Right ventricle myocardium inferior (tissue), 1 donor: ENCODE data around the gene GFI1. TPM values are rescaled to one million over a fixed set of nuclear protein-coding genes. Genes with fewer than 3 reads are reported as not detected.
"Not testable (repeated sequence)": the region's sequence is repeated elsewhere in the genome, so short reads cannot be mapped to it uniquely, and the experiment has no call there.

ENCODE experiments used
- ATAC-seq: fragments of 200-7000 bp; cut with Tn5 transposase; one replicate; pipeline ENCODE4 v1.9.1; 2020; ENCODE audit warnings: mild to moderate bottlenecking, moderate library complexity
- DNase-seq: peaks from one replicate; pipeline ENCODE4 v3.0.0; 2021; ENCODE audit errors: missing footprints
- intact Hi-C: fragments of 100-400 bp; cut with DNase I; formaldehyde crosslinking; loops from one replicate; pipeline ENCODE4 v1.11.0; 2022
- total RNA-seq: library from RNA; stranded (reverse); fragmentation: NEBNext Ultra II Directional; extraction: Animal tissue kit (Norgen Biotek cat#: 25700); gene quantifications from one replicate; pipeline ENCODE4 v1.2.1, GENCODE V29; 2021
- donor health status: DM: no; HTN: yes; CAD: no; lungs with severe emphysema.

The GFI1 gene
- total RNA-seq, 1 donor from 2014 or later = 0.08 TPM

DNA sequence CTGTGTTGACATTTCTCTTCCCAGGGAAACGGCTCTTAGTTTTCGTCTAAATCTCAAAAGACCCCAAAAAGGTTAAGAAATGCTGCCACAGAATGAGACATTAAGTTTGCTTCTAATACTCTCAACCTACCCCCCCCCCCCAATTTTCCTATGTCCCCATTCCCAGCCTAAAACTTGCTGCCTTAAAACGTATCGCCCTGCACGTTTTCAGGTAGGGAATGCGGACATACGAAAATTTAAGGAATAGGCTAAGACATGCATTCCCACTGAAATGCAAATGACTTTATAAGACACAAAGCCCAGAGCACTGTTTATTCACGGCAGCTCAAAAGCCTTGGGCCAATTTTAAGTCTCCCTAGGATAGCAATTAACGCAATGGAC is 45.4 kb downstream of the GFI1 start:
- DNase-seq = no peak
- ATAC-seq = no peak
- intact Hi-C loops = no loop called here

DNA sequence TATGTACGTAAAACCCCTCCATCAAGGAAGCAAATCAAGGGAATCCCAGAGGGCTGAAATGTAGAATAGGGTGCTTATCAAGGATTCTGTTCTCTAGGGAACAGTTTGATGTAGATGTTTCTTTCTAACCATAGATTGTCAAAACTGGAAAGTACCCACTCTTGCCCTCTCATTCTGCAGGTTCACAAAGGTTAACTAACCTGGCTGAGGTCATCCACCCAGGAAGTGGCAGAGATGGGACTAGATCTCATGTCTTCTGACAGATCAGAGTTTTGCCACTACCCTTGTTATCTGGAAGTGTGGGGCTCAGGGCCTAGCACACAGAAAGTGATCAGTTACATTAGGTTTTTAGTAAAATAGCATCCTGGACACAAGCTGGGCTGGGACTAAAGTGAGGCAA is 47.4 kb downstream of the GFI1 start:
- intact Hi-C loops = no loop called here
- DNase-seq (no peak), ATAC-seq (no peak)

- ATAC-seq, intact Hi-C loops, DNase-seq: not testable (repeated sequence)
Measured at GRCh38 chr1:92434572-92434971, 52.2 kb downstream of the GFI1 start.

DNA sequence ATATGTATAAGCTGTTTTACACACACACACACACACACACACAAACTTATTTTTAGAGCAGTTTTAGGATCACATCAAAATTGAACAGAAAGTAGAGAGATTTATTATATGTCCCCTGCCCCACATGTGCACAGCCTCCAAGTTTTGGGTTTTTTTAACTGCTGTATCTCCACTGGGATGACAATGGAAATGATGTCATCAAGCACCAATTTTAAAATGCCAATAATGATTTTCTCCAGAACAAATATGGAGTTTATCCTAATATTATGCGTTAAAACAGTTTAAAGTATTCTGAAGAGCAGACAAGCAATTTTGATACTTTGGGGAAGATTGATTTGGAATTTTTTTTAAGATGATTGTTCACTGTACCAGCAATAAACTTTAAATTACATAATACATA is 56.7 kb downstream of the GFI1 start:
- DNase-seq (no peak), ATAC-seq (no peak)
- intact Hi-C loops = no loop called here

DNA sequence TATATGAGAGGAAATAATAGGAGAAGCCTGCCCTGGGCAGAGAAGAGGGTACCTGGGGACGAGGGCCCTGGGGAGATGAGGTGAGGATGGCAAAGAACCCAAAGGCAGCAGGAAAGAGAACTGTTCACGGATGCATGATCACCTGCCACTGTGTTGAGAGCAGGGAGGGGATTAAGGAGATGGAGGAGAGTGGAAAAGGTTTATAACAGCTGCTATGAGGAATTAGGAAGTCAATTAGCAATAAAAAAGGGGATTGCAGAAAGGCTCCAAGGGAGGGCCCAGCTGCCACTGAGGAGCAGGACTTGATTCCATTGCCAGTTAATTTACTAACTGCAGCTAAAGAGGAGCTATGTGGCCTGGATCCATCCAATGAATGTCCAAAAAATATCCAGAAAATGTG is 61.1 kb downstream of the GFI1 start:
- intact Hi-C loops = no loop called here
- no peak for ATAC-seq
- DNase-seq = no peak

Other genes starting within 250 kb of the GFI1 start
- 5.4 TPM for gene GLMN, start 187.9 kb downstream of the GFI1 start, total RNA-seq
- gene RPAP2, start 187.9 kb downstream of the GFI1 start, total RNA-seq = 22.5 TPM